Measurements from ENCODE around the gene UPK3A.

GRCh38 chr22:45271667-45272201 is 13.0 kb upstream of the UPK3A start:
- TF ChIP-seq EZH2 (IDR thresholded peaks at IDR 0.05) (no peak), POLR2AphosphoS5 (IDR thresholded peaks at IDR 0.05; ENCODE audit: borderline replicate concordance, low read depth, low read length) (no peak), FOXP2 (optimal IDR thresholded peaks at IDR 0.05; ENCODE audit: control extremely low read depth, extremely low read length, insufficient read depth) (no peak)
